K562 (cell line): ENCODE measurements around the gene XYLB. TPM values are rescaled to one million over a fixed set of nuclear protein-coding genes. Genes with fewer than 3 reads are reported as not detected.

Source experiments
- ATF7 ChIP-seq: fragments of 450-650 bp; IDR thresholded peaks from 2 replicates; pipeline ENCODE4 v1.7.1; 2014; ENCODE audit warnings: mild to moderate bottlenecking, moderate library complexity
- ETS2 ChIP-seq: IDR thresholded peaks from 2 replicates; pipeline ENCODE4 v1.6.1; 2016; ENCODE audit warnings: borderline replicate concordance, missing genetic modification characterization, mild to moderate bottlenecking, moderate library complexity, missing compliant biosample characterization; ENCODE audit not compliant: poor library complexity, severe bottlenecking
- FIP1L1 ChIP-seq: fragments of 200-400 bp; formaldehyde crosslinking; IDR thresholded peaks from 2 replicates; pipeline ENCODE4 v1.6.1; 2018; ENCODE audit warnings: mild to moderate bottlenecking, low read depth, low read length; ENCODE audit not compliant: poor library complexity, severe bottlenecking
- FOXA3 ChIP-seq, 2 experiments: fragments of 450-650 bp in 1 of 2; sonication (generic) in 1 of 2; formaldehyde crosslinking; IDR thresholded peaks in 1 of 2; conservative IDR thresholded peaks in 1 of 2; 2 replicates each; pipeline versions ENCODE4 v1.4.0 to v1.8.0; 2020 to 2022; ENCODE audit warnings: mild to moderate bottlenecking in 2 of 2, missing genetic modification reagents in 1 of 2
- FOXP1 ChIP-seq: sonication (generic); formaldehyde crosslinking; IDR thresholded peaks from 2 replicates; pipeline ENCODE4 v1.8.0; 2022; ENCODE audit warnings: mild to moderate bottlenecking, missing genetic modification reagents
- GTF2E2 ChIP-seq: fragments of 200-800 bp; sonication (Bioruptor generic); IDR thresholded peaks from 2 replicates; pipeline ENCODE4 v1.6.1; 2016; ENCODE audit warnings: missing genetic modification characterization, missing compliant biosample characterization
- HDAC1 ChIP-seq, 2 experiments: fragments of 450-650 bp; IDR thresholded peaks; 2 replicates each; pipeline ENCODE4 v1.6.1; 2016 to 2017; ENCODE audit warnings: inconsistent platforms in 1 of 2, mild to moderate bottlenecking in 1 of 2, moderate library complexity in 1 of 2
- KLF1 ChIP-seq: fragments of 450-650 bp; IDR thresholded peaks from 2 replicates; pipeline ENCODE4 v1.6.1; 2016; ENCODE audit warnings: missing genetic modification characterization, missing compliant biosample characterization
- MYC ChIP-seq, 2 experiments: fragments of 250-450 bp in 1 of 2; sonication (Bioruptor Pico) in 1 of 2; IDR thresholded peaks; 2 replicates each; pipeline versions ENCODE4 v1.5.1 to v1.6.1; 2012 to 2021; ENCODE audit warnings: low read depth in 2 of 2, borderline replicate concordance in 1 of 2, improper control_type of control experiment in 1 of 2, low read length in 1 of 2, mild to moderate bottlenecking in 1 of 2, moderate library complexity in 1 of 2
- NONO ChIP-seq, 2 experiments: fragments of 200-400 bp in 1 of 2; fragments of 450-650 bp in 1 of 2; formaldehyde crosslinking in 1 of 2; IDR thresholded peaks; 2 replicates each; pipeline ENCODE4 v1.6.1; 2017; ENCODE audit warnings: low read depth in 2 of 2, mild to moderate bottlenecking in 2 of 2, moderate library complexity in 2 of 2, low read length in 1 of 2
- SAP30 ChIP-seq: fragments of 200-600 bp; sonication (generic); IDR thresholded peaks from 2 replicates; pipeline ENCODE4 v1.6.1; 2012; ENCODE audit warnings: borderline replicate concordance, low read depth, mild to moderate bottlenecking, moderate library complexity, low read length, control low read depth, inconsistent platforms; ENCODE audit not compliant: insufficient read depth, poor library complexity, severe bottlenecking
- SREBF1 ChIP-seq: fragments of 150-350 bp; IDR thresholded peaks from 2 replicates; pipeline ENCODE4 v1.6.1; 2014; ENCODE audit warnings: antibody characterized with exemption, low read depth, low read length, borderline replicate concordance
- TAF1 ChIP-seq: IDR thresholded peaks from 2 replicates; pipeline ENCODE4 v1.6.1; 2011; ENCODE audit warnings: mild to moderate bottlenecking, low read length, moderate library complexity; ENCODE audit not compliant: insufficient read depth, control insufficient read depth, severe bottlenecking; ENCODE audit errors: extremely low read depth
- TCF7 ChIP-seq: sonication (generic); IDR thresholded peaks from 2 replicates; pipeline ENCODE4 v1.6.1; 2016; ENCODE audit warnings: antibody characterized with exemption, borderline replicate concordance
- TSC22D4 ChIP-seq: fragments of 450-650 bp; IDR thresholded peaks from 2 replicates; pipeline ENCODE4 v1.6.1; 2016; ENCODE audit warnings: missing genetic modification characterization, missing biosample characterization, control low read depth
- ZNF224 ChIP-seq: sonication (generic); formaldehyde crosslinking; IDR thresholded peaks from 2 replicates; pipeline ENCODE4 v1.8.0; 2022; ENCODE audit warnings: mild to moderate bottlenecking, missing genetic modification reagents
- ZNF583 ChIP-seq: fragments of 250-450 bp; sonication (Bioruptor Pico); IDR thresholded peaks from 2 replicates; pipeline ENCODE4 v1.4.0; 2020
- ZNF766 ChIP-seq: fragments of 200-800 bp; sonication (Bioruptor generic); conservative IDR thresholded peaks from 2 replicates; pipeline ENCODE4 v1.6.1; 2016; ENCODE audit warnings: missing genetic modification characterization, missing compliant biosample characterization
- polyA plus RNA-seq, 8 experiments: library from polyadenylated mRNA; depleted of rRNA in 4 of 8; stranded (reverse) in 5 of 8; unstranded in 3 of 8; fragments of >200 nt; fragmentation: Nextera tagmentation in 2 of 8; fragmentation: Illumina TruSeq in 1 of 8; extraction: Ambion mirVana in 2 of 8; extraction: Trizol in 1 of 8; gene quantifications; 2 replicates each; pipeline versions ENCODE4 v1.2.1 to v1.2.3, GENCODE V29; 2011 to 2014; ENCODE audit warnings: inconsistent platforms in 1 of 8, missing spikeins in 1 of 8
- total RNA-seq, 7 experiments: library from RNA; depleted of rRNA in 6 of 7; stranded (reverse); fragments of >200 nt in 6 of 7; fragmentation: Illumina TruSeq in 2 of 7; extraction: Trizol in 2 of 7; gene quantifications; 2 replicates each; pipeline versions ENCODE4 v1.2.1 to v1.2.3, GENCODE V29; 2011 to 2021; ENCODE audit warnings: low replicate concordance in 1 of 7
- TF ChIP-seq, protein P1 (sequence below), 3 experiments: IDR thresholded peaks in 2 of 3; conservative IDR thresholded peaks in 1 of 3; 2 replicates each; pipeline ENCODE4 v1.5.1; 2011 to 2012; ENCODE audit warnings: low read length in 3 of 3, mild to moderate bottlenecking in 3 of 3, control low read depth in 2 of 3, improper control_type of control experiment in 1 of 3, inconsistent platforms in 1 of 3, low read depth in 1 of 3, mixed read lengths in 1 of 3, moderate library complexity in 1 of 3; ENCODE audit not compliant: insufficient read depth in 2 of 3
- TF ChIP-seq, protein P2 (sequence below), 2 experiments: fragments of 150-350 bp in 1 of 2; IDR thresholded peaks; 2 replicates each; pipeline ENCODE4 v1.6.1; 2012 to 2016; ENCODE audit warnings: low read depth in 2 of 2, low read length in 2 of 2, mild to moderate bottlenecking in 1 of 2, moderate library complexity in 1 of 2

XYLB gene
- total and polyA plus RNA-seq, 9 of the 15 experiments (the other 6 are each of a cell fraction or from before 2014, with no cell fraction given): 4.0 to 20.2 (median 13.2) TPM

DNA sequence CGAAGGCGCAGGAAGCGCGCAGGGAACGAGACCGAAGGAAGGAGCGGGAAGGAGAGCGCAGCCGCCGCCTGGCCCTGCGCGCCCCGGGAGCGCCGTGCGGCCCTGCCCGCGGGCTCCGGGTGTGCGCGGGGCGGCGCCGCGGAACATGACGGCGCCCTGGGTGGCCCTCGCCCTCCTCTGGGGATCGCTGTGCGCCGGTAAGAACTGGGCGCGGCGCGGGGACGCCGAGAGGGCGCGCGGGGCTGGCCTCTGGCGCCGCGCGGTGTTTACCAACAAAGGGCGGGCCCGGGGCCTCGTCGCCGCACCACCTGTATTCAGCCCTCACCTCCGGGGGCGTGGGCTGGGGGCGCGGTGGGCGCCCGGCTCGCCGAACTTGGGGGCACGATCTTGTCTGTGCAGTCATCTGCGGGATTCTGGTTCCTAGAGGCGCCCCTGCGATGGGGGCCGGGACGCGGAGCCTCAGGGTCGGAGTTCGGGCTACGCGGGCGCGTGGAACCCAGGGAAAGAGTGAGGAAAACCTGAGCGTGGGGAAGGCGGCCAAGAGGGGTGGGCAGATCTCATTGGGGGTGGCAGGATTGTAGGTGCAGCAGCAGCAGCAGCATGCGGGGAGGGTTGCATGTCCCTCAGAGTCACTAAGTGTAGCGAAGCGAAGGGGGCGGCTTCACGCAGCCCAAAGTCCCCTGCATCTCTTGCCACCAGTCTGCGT lies 107.7 kb downstream of the XYLB start (continued):
- peak; percentile 94 for TF ChIP-seq KLF1
- TF ChIP-seq ZNF224 (CRISPR knock-in tag): no peak
- no peak for TF ChIP-seq ZNF766 (CRISPR knock-in tag)
- no peak for TF ChIP-seq ETS2 (tag)
- TF ChIP-seq MYC (IDR thresholded peaks at IDR 0.05; ENCODE audit: low read depth, low read length): peak; percentile 65; the same call in 1 of the 2 replicates
- TF ChIP-seq MYC (CRISPR knock-in tag; IDR thresholded peaks at IDR 0.05; ENCODE audit: borderline replicate concordance, low read depth): no peak
- peak; percentile 74 for TF ChIP-seq SAP30
- peak in 1 of 2 experiments; percentile 40; a peak in 2 of 4 replicates for TF ChIP-seq HDAC1 (IDR thresholded peaks at IDR 0.05)
- TF ChIP-seq TCF7: no peak
- TF ChIP-seq TAF1: peak; percentile 34
- peak; percentile 39; the same call in 1 of the 2 replicates for TF ChIP-seq FOXP1 (CRISPR knock-in tag)
- peak in 1 of 2 experiments; percentile 92; a peak in 2 of 4 replicates for TF ChIP-seq NONO (IDR thresholded peaks at IDR 0.05; ENCODE audit: low read depth in 2 of 2, low read length in 1 of 2)
- TF ChIP-seq ATF7: 0 out of 2 replicates have a peak, but pooled peaks have one; percentile 25
- no peak for TF ChIP-seq FOXA3 (CRISPR knock-in tag; conservative IDR thresholded peaks at IDR 0.05 in 1 of 2, IDR thresholded peaks at IDR 0.05 in 1 of 2)
- TF ChIP-seq SREBF1: no peak
- TF ChIP-seq, protein P1, sequence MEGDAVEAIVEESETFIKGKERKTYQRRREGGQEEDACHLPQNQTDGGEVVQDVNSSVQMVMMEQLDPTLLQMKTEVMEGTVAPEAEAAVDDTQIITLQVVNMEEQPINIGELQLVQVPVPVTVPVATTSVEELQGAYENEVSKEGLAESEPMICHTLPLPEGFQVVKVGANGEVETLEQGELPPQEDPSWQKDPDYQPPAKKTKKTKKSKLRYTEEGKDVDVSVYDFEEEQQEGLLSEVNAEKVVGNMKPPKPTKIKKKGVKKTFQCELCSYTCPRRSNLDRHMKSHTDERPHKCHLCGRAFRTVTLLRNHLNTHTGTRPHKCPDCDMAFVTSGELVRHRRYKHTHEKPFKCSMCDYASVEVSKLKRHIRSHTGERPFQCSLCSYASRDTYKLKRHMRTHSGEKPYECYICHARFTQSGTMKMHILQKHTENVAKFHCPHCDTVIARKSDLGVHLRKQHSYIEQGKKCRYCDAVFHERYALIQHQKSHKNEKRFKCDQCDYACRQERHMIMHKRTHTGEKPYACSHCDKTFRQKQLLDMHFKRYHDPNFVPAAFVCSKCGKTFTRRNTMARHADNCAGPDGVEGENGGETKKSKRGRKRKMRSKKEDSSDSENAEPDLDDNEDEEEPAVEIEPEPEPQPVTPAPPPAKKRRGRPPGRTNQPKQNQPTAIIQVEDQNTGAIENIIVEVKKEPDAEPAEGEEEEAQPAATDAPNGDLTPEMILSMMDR (IDR thresholded peaks at IDR 0.05 in 2 of 3, conservative IDR thresholded peaks at IDR 0.05 in 1 of 3; ENCODE audit: insufficient read depth in 2 of 3, low read depth in 1 of 3, low read length in 3 of 3): 0 out of 6 replicates have a peak, but pooled peaks of 1 of the 3 experiments have one; percentile 11
- no peak for TF ChIP-seq GTF2E2 (tag)
- TF ChIP-seq ZNF583 (CRISPR knock-in tag): 0 out of 2 replicates have a peak, but pooled peaks have one; percentile 16
- TF ChIP-seq, protein P2, sequence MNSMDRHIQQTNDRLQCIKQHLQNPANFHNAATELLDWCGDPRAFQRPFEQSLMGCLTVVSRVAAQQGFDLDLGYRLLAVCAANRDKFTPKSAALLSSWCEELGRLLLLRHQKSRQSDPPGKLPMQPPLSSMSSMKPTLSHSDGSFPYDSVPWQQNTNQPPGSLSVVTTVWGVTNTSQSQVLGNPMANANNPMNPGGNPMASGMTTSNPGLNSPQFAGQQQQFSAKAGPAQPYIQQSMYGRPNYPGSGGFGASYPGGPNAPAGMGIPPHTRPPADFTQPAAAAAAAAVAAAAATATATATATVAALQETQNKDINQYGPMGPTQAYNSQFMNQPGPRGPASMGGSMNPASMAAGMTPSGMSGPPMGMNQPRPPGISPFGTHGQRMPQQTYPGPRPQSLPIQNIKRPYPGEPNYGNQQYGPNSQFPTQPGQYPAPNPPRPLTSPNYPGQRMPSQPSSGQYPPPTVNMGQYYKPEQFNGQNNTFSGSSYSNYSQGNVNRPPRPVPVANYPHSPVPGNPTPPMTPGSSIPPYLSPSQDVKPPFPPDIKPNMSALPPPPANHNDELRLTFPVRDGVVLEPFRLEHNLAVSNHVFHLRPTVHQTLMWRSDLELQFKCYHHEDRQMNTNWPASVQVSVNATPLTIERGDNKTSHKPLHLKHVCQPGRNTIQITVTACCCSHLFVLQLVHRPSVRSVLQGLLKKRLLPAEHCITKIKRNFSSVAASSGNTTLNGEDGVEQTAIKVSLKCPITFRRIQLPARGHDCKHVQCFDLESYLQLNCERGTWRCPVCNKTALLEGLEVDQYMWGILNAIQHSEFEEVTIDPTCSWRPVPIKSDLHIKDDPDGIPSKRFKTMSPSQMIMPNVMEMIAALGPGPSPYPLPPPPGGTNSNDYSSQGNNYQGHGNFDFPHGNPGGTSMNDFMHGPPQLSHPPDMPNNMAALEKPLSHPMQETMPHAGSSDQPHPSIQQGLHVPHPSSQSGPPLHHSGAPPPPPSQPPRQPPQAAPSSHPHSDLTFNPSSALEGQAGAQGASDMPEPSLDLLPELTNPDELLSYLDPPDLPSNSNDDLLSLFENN (IDR thresholded peaks at IDR 0.05; ENCODE audit: low read depth in 2 of 2, low read length in 2 of 2): no peak
- TF ChIP-seq TSC22D4 (tag): no peak
- TF ChIP-seq FIP1L1: peak; percentile 58
